Activated naive CD8-positive, alpha-beta T cell treated with anti-CD3 and anti-CD28 coated beads, Interleukin-2, amount 50 U/mL, for 16 hours (primary cell): Measurements from ENCODE around the gene GALNT1.
"Not testable (repeated sequence)": the region's sequence is repeated elsewhere in the genome, so short reads cannot be mapped to it uniquely, and the experiment has no call there.

ENCODE experiments used
- DNase-seq: peaks from one replicate; pipeline ENCODE4 v3.0.0-alpha.2; 2020; ENCODE audit warnings: low read depth, low spot score

The GALNT1 gene

GRCh38 chr18:35581546-35581897 is at the start of gene GALNT1:
TSS of gene GALNT1 (plus strand) at chr18:35581740. CDS start at chr18:35654663, 72,923 bp downstream.
- DNase-seq = no peak

GRCh38 chr18:35533916-35534405 is 47.6 kb upstream of the GALNT1 start:
- no peak for DNase-seq

GRCh38 chr18:35535297-35535696 is 46.2 kb upstream of the GALNT1 start:
- DNase-seq = no peak

GRCh38 chr18:35542356-35542755 is 39.2 kb upstream of the GALNT1 start:
- DNase-seq = no peak

GRCh38 chr18:35547008-35547605 is 34.4 kb upstream of the GALNT1 start:
- no peak for DNase-seq

DNA sequence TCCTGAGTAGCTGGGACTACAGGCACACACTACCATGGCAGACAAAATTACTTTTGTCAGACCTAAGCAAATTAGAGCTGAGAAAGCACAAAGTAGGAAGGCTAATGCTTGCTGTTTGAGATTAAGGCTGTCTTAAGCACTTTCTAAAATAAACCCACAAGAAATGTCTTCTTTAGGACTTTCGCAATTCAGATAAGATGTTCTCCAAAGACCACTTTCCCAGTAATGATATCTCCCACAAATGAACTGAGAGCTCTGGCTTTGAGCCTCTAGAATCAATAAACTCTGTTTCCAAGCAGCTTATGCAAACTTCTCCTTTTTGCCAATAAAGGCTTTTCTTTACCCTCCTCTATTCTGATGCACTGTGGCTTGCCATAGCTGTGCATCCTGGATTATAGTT is 32.0 kb upstream of the GALNT1 start:
- DNase-seq = no peak

DNA sequence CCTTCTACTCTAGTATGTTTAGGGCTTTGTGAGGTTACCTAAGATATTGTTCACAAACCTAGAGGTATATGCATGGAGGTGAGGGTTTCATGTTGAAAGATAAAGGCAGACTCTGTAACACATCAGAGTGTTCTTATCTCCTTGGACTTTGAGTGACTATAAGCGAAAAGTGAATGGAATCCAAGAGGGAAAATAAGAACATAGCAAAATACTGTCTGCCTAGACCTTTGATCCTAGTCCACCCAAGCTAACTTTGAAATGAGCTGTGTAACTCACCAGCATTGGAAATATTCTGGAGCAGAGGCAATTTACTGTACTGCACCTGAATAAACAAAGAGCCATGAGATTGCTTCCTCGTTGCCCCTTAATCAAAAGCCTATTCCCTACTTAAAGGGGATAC is 28.2 kb upstream of the GALNT1 start:
- DNase-seq = no peak

- DNase-seq = not testable (repeated sequence)
These were observed 26.0 kb upstream of the GALNT1 start for GRCh38 chr18:35555538-35555937.

- DNase-seq = no peak
These were observed 21.7 kb upstream of the GALNT1 start for GRCh38 chr18:35559867-35560266.

GRCh38 chr18:35564795-35565453 is 16.6 kb upstream of the GALNT1 start:
- DNase-seq = no peak

GRCh38 chr18:35566019-35566418 is 15.5 kb upstream of the GALNT1 start:
- no peak for DNase-seq

GRCh38 chr18:35570182-35570581 is 11.4 kb upstream of the GALNT1 start:
- no peak for DNase-seq

GRCh38 chr18:35571138-35571537 is 10.4 kb upstream of the GALNT1 start:
- no peak for DNase-seq

- no peak for DNase-seq
These were observed 8.9 kb upstream of the GALNT1 start for GRCh38 chr18:35572644-35573043.

DNA sequence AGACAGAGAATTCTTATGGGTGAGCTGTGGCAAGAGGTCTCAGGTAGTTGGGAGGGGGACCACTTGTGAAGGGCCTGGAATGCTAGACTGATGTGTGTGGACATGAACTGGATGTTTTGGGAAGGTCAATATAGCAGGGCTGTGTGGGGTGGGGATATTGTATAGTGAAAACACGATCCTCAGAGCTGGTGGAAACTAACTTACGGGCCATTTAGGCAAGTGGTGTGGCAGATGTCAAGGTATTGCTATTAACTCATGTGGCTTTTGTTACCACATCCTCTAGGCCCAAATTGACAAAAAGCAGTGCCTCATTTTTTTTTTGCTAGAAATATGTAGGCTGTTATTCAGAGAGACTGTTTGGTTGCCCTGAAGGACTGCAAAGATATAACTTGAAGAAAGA is 8.0 kb upstream of the GALNT1 start:
- no peak for DNase-seq

DNA sequence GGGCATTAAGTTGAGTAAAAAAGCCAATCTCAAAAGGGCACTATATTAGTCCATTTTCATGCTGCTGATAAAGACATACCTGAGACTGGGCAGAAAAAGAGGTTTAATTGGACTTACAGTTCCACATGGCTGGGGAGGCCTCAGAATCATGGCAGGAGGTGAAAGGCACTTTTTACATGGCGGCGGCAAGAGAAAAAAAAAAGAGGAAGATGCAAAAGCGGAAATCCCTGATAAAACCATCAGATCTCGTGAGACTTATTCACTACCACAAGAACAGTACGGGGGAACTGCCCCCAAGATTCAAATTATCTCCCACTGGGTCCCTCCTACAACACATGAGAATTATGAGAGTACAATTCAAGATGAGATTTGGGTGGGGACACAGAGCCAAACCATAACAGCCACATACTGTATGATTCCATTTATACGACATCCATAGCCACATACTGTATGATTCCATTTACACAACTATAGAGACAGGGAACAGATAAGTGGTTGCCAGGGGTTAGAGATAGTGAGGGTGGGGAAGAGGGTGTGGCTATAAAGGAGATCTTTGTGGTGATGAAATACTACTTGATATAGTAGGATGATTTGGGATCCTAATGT is 5.2 kb upstream of the GALNT1 start:
- DNase-seq = not testable (repeated sequence)

- no peak for DNase-seq
These were observed 4.3 kb upstream of the GALNT1 start for GRCh38 chr18:35577045-35577848.

GRCh38 chr18:35578481-35578880 is 3.1 kb upstream of the GALNT1 start:
- no peak for DNase-seq

DNA sequence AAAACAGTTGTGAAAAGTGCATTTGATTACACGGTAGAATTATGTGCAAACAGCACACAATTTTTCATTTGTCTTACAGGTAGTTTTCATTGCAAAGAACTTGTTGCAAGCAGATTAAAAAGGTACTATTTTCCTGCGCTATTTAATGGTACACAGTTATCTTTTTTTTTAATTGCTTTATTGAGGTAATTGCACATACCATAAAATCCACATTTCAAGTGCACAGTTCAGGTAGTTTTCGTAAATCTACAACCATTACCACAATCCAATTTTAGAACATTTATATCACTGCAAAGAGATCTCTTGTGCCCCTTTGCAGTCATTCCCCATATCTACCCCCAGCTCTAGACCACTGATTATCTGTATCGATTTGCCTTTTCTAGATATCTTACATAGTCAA is 2.6 kb upstream of the GALNT1 start:
- DNase-seq = no peak

DNA sequence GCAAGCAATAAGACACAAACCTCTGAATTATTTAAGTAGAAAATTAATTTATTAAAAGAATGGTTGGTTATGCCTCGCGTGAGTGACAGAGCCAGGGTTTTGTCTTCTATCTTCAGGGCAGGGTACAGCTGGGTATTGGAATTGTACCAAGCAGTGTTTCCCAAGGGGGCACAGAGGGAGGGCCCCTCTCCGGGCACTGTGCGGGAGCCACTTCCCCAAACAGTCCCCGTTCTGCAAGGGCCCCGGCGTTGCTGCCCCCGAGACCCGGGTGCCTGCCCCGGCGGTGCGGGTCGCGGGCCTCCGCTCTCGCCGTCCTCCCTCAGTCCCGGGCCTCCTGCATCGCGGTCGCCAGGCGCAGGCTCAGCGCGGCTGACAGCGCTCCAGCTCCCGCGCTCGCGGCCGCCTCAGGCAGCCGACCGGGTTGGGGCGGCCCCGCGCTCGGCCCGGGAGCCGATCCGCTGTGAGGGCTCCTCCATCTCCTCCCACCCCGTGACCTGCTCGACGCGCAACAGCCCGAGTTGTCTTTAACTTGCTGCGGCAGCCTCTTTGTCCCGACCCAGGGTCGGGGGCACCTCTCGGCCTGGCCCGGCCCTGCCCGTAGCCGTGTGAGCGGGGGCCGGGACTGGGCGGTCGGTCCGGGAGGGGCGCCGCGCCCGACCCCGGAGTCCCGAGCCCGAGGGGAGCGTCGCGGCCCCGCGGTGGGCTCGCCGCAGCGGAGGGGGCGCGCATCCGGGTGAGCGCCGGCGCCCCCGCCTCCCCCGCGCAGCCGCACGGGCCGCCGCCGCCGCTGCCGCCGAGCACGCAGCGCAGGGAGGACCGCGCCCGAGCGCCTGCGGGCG is 620 bp upstream of the GALNT1 start:
- no peak for DNase-seq

DNA sequence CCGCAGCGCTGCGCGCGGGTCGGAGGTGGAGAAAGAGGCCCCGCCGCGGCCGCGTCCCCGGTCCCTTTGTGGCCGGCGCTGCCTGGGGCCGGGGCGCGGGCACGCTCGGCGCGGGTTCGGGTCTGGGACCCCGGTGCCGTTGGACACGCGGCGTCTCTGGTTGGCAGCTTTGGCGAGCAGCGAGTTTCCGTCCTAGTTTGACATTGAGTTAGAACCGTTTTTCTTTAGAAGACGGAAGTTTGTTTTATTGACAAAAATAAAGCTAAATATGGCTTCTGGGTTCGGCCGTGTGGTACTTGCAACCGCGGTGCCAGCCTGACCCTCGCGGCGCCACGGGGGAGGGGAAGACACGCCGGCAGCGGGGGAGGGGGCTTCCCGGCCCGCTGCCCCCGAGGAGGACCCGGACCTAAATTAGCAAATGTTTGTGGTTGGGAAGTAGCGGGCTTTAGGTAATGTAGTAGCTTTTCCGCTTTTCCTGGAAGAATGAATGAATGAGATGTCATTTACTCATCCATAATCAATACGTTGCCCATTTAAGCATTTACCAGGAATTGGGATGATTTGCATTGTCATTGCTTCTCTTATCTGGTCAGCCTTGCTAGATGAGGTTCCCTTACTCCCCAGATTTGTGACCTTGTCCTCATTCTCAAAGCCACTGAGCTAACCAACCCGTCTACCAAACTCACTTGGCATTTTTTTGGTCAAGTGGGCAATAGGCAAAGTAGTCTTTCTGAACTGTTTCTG is 530 bp downstream of the GALNT1 start:
- DNase-seq = no peak
